Smooth muscle cell (in vitro differentiated cells): Measurements from ENCODE around the gene CORO2A. TPM values are rescaled to one million over a fixed set of nuclear protein-coding genes. Genes with fewer than 3 reads are reported as not detected.

Experiments
- DNase-seq: peaks from one replicate; lab custom pipeline; 2025; ENCODE audit not compliant: unreplicated experiment; lab: John Stamatoyannopoulos, UW
- H2AFZ ChIP-seq: fragments of 200-600 bp; sonication (generic); 2 replicates; pipeline ENCODE4 v1.6.0; 2016; ENCODE audit warnings: antibody characterized with exemption, low read depth, mild to moderate bottlenecking
- H3F3A ChIP-seq: fragments of 200-600 bp; sonication (generic); 2 replicates; pipeline ENCODE4 v1.6.0; 2017; ENCODE audit warnings: antibody characterized with exemption, low read depth
- H3K27ac ChIP-seq: fragments of 200-600 bp; sonication (generic); 2 replicates; pipeline ENCODE4 v1.5.1; 2016; ENCODE audit warnings: low read depth, mild to moderate bottlenecking
- H3K27me3 ChIP-seq: fragments of 200-600 bp; sonication (generic); 2 replicates; pipeline ENCODE4 v1.6.1; 2016; ENCODE audit warnings: low read depth, mild to moderate bottlenecking
- H3K36me3 ChIP-seq: fragments of 200-600 bp; sonication (generic); 2 replicates; pipeline ENCODE4 v1.5.1; 2016; ENCODE audit warnings: low read depth
- H3K4me1 ChIP-seq: fragments of 200-600 bp; sonication (generic); 2 replicates; pipeline ENCODE4 v1.5.1; 2016; ENCODE audit warnings: low read depth
- H3K4me2 ChIP-seq: fragments of 200-600 bp; sonication (generic); 2 replicates; pipeline ENCODE4 v1.6.0; 2016; ENCODE audit warnings: mild to moderate bottlenecking
- H3K4me3 ChIP-seq: fragments of 200-600 bp; sonication (generic); 2 replicates; pipeline ENCODE4 v1.5.1; 2016; ENCODE audit warnings: mild to moderate bottlenecking
- H3K79me2 ChIP-seq: fragments of 200-600 bp; sonication (generic); 2 replicates; pipeline ENCODE4 v1.6.0; 2016; ENCODE audit warnings: low read depth, mild to moderate bottlenecking
- H3K9ac ChIP-seq: fragments of 200-600 bp; sonication (generic); 2 replicates; pipeline ENCODE4 v1.6.0; 2016; ENCODE audit warnings: low read depth
- H3K9me3 ChIP-seq: fragments of 200-600 bp; sonication (generic); replicated peaks from 2 replicates; pipeline ENCODE4 v1.5.1; 2016; ENCODE audit warnings: low read depth
- H4K20me1 ChIP-seq: fragments of 200-600 bp; sonication (generic); 2 replicates; pipeline ENCODE4 v1.6.0; 2016; ENCODE audit warnings: low read depth
- WGBS: methylation state at CpG from one replicate; pipeline ENCODE4 v1.1.7; 2016; ENCODE audit warnings: low lambda C conversion rate; 5-methylcytosine and 5-hydroxymethylcytosine counted together
- polyA plus RNA-seq: library from polyadenylated mRNA; unstranded; fragments of >200 nt; fragmentation: Nextera tagmentation; extraction: Ambion mirVana; gene quantifications from 2 replicates; pipeline ENCODE4 v1.2.1, GENCODE V29; 2016
- total RNA-seq: library from RNA; depleted of rRNA; stranded (reverse); fragments of >200 nt; gene quantifications from 2 replicates; pipeline ENCODE4 v1.2.3, GENCODE V29; 2014
- TF ChIP-seq, protein P1 (sequence below): fragments of 200-600 bp; sonication (generic); IDR thresholded peaks from 2 replicates; pipeline ENCODE4 v1.5.1; 2017; ENCODE audit warnings: borderline replicate concordance, mild to moderate bottlenecking, antibody characterized with exemption; ENCODE audit not compliant: insufficient read depth, poor library complexity, severe bottlenecking

Gene CORO2A
- total and polyA plus RNA-seq, 2 experiments from 2014 or later = 4.7 to 5.8 TPM

DNA sequence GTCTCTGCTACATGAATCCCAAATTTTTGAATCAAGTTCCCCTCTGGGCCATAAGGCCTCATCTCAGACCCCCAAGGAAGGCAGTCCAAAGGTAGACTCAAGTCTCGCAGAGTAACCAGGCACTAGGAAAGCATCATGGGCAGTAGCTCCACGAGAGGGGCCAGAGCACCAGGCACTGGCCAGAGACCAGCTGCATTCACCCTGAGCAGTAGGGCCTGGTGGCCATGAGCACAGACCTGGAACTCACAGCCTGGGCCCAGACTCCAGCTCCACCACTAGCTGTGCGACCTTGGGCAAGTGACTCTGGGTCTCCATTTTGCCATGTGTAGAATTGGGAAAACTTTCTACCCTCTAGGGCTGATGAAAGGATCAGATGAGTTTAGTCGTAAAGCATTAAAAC lies 107.4 kb downstream of the CORO2A start:
- H3K36me3 ChIP-seq = no peaks in the 10 kb centered on the region
- H2AFZ ChIP-seq = no peak overlapping the region
- DNase-seq = no peak
- TF ChIP-seq, protein P1, sequence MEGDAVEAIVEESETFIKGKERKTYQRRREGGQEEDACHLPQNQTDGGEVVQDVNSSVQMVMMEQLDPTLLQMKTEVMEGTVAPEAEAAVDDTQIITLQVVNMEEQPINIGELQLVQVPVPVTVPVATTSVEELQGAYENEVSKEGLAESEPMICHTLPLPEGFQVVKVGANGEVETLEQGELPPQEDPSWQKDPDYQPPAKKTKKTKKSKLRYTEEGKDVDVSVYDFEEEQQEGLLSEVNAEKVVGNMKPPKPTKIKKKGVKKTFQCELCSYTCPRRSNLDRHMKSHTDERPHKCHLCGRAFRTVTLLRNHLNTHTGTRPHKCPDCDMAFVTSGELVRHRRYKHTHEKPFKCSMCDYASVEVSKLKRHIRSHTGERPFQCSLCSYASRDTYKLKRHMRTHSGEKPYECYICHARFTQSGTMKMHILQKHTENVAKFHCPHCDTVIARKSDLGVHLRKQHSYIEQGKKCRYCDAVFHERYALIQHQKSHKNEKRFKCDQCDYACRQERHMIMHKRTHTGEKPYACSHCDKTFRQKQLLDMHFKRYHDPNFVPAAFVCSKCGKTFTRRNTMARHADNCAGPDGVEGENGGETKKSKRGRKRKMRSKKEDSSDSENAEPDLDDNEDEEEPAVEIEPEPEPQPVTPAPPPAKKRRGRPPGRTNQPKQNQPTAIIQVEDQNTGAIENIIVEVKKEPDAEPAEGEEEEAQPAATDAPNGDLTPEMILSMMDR = no peak
- WGBS = 96% methylated on average over 4 of the region's 4 CpGs
- peaks cover 12% of the 10 kb centered on the region for H3K27me3 ChIP-seq
- H3K9me3 ChIP-seq = no peaks in the 10 kb centered on the region
- peaks cover 9% of the 10 kb centered on the region for H3F3A ChIP-seq
- H3K4me1 ChIP-seq = no peaks in the 10 kb centered on the region
- H3K79me2 ChIP-seq = no peaks in the 10 kb centered on the region
- H3K9ac ChIP-seq = no peak overlapping the region
- no peak overlapping the region for H3K27ac ChIP-seq
- H4K20me1 ChIP-seq = peaks cover 5% of the 10 kb centered on the region
- no peak overlapping the region for H3K4me3 ChIP-seq
- H3K4me2 ChIP-seq = no peak overlapping the region

DNA sequence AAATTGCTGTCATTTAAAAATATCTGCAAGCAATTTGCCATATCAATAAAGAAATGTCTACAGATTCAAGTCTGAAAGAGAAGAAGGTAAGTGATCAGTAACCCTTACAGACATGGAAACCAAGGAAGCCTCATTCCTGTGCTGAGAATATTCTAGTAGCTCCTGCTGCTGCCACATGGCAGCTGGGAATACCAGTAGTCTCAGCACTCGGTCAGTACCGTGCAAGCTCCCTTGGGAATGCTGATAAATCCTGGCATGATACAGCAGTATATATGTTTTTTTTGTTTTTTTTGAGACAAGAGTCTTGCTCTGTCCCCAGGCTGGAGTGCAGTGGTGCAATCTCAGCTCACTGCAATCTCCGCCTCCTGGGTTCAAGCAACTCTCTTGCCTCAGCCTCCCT lies 108.0 kb downstream of the CORO2A start:
- DNase-seq = no peak
- no peaks in the 10 kb centered on the region for H3K36me3 ChIP-seq
- peaks cover 9% of the 10 kb centered on the region for H3F3A ChIP-seq
- no peak overlapping the region for H3K27ac ChIP-seq
- no peak overlapping the region for H3K4me2 ChIP-seq
- H3K9ac ChIP-seq = no peak overlapping the region
- H3K9me3 ChIP-seq = no peaks in the 10 kb centered on the region
- peaks cover 5% of the 10 kb centered on the region for H4K20me1 ChIP-seq
- no peaks in the 10 kb centered on the region for H3K79me2 ChIP-seq
- peaks cover 8% of the 10 kb centered on the region for H3K27me3 ChIP-seq
- WGBS = 79% methylated on average over 3 of the region's 3 CpGs
- H2AFZ ChIP-seq = no peak overlapping the region
- H3K4me3 ChIP-seq = no peak overlapping the region
- no peaks in the 10 kb centered on the region for H3K4me1 ChIP-seq
- TF ChIP-seq, protein P1 = no peak

DNA sequence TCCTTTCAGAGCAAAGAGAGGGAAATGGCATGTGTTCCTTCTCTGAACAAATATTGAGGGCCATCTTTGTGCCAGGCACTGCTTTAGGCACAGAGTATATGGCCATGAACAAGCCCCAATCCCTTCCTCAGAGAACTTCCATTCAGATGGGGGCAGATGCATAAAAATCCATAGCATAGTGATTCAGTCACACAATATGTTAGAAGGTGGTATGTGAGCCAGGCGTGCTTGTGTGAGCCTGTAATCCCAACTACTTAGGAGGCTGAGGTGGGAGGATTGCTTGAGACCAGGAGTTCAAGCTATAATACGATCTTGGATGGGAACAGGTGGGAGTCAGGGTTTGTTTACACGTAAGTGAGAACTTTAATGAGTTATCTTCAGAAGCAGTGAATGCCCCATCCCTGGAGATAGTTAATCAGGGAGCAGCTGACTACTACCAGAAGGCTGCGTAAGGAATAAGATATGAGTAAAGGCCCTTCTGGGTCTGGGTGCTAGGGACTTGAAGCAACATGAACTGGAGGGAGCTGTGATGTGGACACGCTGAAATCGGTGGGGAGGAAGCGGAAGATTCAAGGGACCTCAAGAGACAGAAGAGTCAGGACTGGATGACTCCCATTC lies 108.8 kb downstream of the CORO2A start:
- H4K20me1 ChIP-seq = peaks cover 5% of the 10 kb centered on the region
- no peak overlapping the region for H2AFZ ChIP-seq
- no peaks in the 10 kb centered on the region for H3K9me3 ChIP-seq
- 91% methylated on average over 7 of the region's 7 CpGs for WGBS
- no peaks in the 10 kb centered on the region for H3K79me2 ChIP-seq
- TF ChIP-seq, protein P1 = no peak
- H3K9ac ChIP-seq = no peak overlapping the region
- H3K4me1 ChIP-seq = no peaks in the 10 kb centered on the region
- no peak overlapping the region for H3K4me2 ChIP-seq
- peaks cover 2% of the 10 kb centered on the region for H3K27me3 ChIP-seq
- H3K27ac ChIP-seq = no peak overlapping the region
- H3K4me3 ChIP-seq = no peak overlapping the region
- peaks cover 9% of the 10 kb centered on the region for H3F3A ChIP-seq
- DNase-seq = no peak
- no peaks in the 10 kb centered on the region for H3K36me3 ChIP-seq

DNA sequence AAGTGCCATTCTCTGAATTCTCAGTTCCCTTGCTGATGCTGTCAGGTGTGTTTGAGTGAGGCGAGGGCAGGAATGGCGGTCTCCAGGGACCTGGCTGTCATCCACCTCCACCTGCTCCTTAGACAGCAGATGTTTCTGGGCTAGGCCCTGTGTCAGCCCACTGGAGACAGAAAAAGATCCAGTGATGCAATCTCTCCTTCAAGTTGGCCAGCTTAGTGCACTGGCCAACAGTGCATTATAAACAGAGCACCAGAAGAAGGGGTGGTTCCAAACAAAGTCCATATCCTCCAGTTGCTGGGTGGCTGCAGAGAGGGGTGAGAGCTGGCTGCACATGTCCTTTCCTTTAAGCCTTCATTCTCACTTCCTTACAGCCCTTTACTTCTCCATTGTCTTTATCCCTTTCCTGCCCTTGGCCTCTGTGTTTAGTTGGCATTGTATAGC lies 109.4 kb downstream of the CORO2A start:
- H3K79me2 ChIP-seq = no peaks in the 10 kb centered on the region
- H3F3A ChIP-seq = peaks cover 9% of the 10 kb centered on the region
- H3K27me3 ChIP-seq = no peaks in the 10 kb centered on the region
- no peak overlapping the region for H2AFZ ChIP-seq
- no peaks in the 10 kb centered on the region for H3K9me3 ChIP-seq
- TF ChIP-seq, protein P1 = no peak
- WGBS = 100% methylated on average over 2 of the region's 2 CpGs
- H3K27ac ChIP-seq = no peak overlapping the region
- no peak overlapping the region for H3K9ac ChIP-seq
- no peak overlapping the region for H3K4me3 ChIP-seq
- no peak overlapping the region for H3K4me2 ChIP-seq
- no peaks in the 10 kb centered on the region for H3K36me3 ChIP-seq
- H4K20me1 ChIP-seq = peaks cover 5% of the 10 kb centered on the region
- no peak for DNase-seq
- no peaks in the 10 kb centered on the region for H3K4me1 ChIP-seq
